Heart right ventricle (tissue), 16 donors: ENCODE results near the gene TRABD. TPM values are rescaled to one million over a fixed set of nuclear protein-coding genes. Genes with fewer than 3 reads are reported as not detected.
A peak's percentile ranks its signal among the peaks of the same experiment; 100 is the strongest.

Source experiments
- ATAC-seq, 8 donors: fragments of 200-7000 bp; cut with Tn5 transposase; one replicate each; pipeline ENCODE4 v1.9.1; 2020; ENCODE audit warnings: mild to moderate bottlenecking in 8 of 8, moderate library complexity in 8 of 8, moderate number of reproducible peaks in 1 of 8
- DNase-seq, 2 donors: peaks; one replicate each; pipeline ENCODE4 v3.0.0-alpha.2; 2020
- H3K27ac ChIP-seq, 10 donors: fragments of 200-600 bp; sonication (generic) in 2 of 10; one replicate each; pipeline versions ENCODE4 v1.5.0 to v1.8.0; 2020 to 2022; ENCODE audit warnings: mild to moderate bottlenecking in 3 of 10
- H3K27me3 ChIP-seq, 7 donors: fragments of 200-600 bp; one replicate each; pipeline ENCODE4 v1.8.0; 2021 to 2022; ENCODE audit warnings: mild to moderate bottlenecking in 2 of 7
- H3K36me3 ChIP-seq, 9 donors: fragments of 200-600 bp; sonication (generic) in 1 of 9; one replicate each; pipeline versions ENCODE4 v1.5.0 to v1.8.0; 2020 to 2022; ENCODE audit warnings: mild to moderate bottlenecking in 2 of 9
- H3K4me1 ChIP-seq, 9 donors: fragments of 200-600 bp; sonication (generic) in 1 of 9; one replicate each; pipeline versions ENCODE4 v1.5.0 to v1.8.0; 2020 to 2022; ENCODE audit warnings: mild to moderate bottlenecking in 4 of 9
- H3K4me3 ChIP-seq, 10 donors: fragments of 200-600 bp; sonication (generic) in 2 of 10; one replicate each; pipeline versions ENCODE4 v1.5.0 to v1.8.0; 2020 to 2022; ENCODE audit warnings: mild to moderate bottlenecking in 7 of 10, moderate library complexity in 2 of 10
- H3K9me3 ChIP-seq, 11 donors: fragments of 200-600 bp in 10 of 11; sonication (generic) in 2 of 11; one replicate each; pipeline versions ENCODE4 v1.5.0 to v1.8.0; 2013 to 2022; ENCODE audit warnings: mild to moderate bottlenecking in 2 of 11, control low read depth in 1 of 11, moderate library complexity in 1 of 11
- CTCF ChIP-seq, 9 donors: fragments of 200-600 bp; sonication (generic) in 2 of 9; IDR thresholded peaks; one replicate each; pipeline versions ENCODE4 v1.5.0 to v1.8.0; 2021 to 2022; ENCODE audit warnings: antibody characterized with exemption in 9 of 9, mild to moderate bottlenecking in 5 of 9, moderate library complexity in 1 of 9
- WGBS, 2 donors: extraction: QIAGEN DNeasy Blood & Tissue Kit; methylation state at CpG; one replicate each; pipeline ENCODE4 v1.1.7; 2013; ENCODE audit warnings: inconsistent platforms in 1 of 2; 5-methylcytosine and 5-hydroxymethylcytosine counted together
- intact Hi-C, 10 donors: fragments of 100-400 bp; cut with DNase I; formaldehyde crosslinking; loops; one replicate each; pipeline versions ENCODE4 v1.11.1 to v1.14.2; 2022
- polyA plus RNA-seq, 2 donors: library from polyadenylated mRNA; stranded (reverse); fragments of 200-250 nt; gene quantifications; one replicate each; pipeline ENCODE4 v1.2.3, GENCODE V29; 2013
- total RNA-seq, 10 donors: library from RNA; stranded (reverse); fragmentation: NEBNext Ultra II Directional in 3 of 10; extraction: Animal tissue kit (Norgen Biotek cat#: 25700) in 3 of 10; gene quantifications; one replicate each; pipeline versions ENCODE4 v1.2.1 to v1.2.4, GENCODE V29; 2021 to 2023
- donor health status: Arrhythmogenic right ventricular cardiomyopathy.
- donor health status: ischemic (EF 13 %, LVEDD 7.1; RV severe dilation, severe dysfunction).
- donor health status: healthy with polysubstance abuse.
- donor health status: DM: no; HTN: yes; CAD: no.
- donor health status: DM: no; HTN: no; CAD: no.
- donor health status: ischemic (EF 25% LVEDD 6.9; RV normal size, moderate dysfunction).
- donor health status: ischemic (EF 25% LVEDD 5.7; RV mildly dilated, moderate dysfunction).
- donor health status: healthy.
- donor health status: DM: yes; HTN: yes; CAD: no.
- donor health status: Ischemic cardiomyopathy.
- donor health status: ischemic (EF 35%, LVEDD 5.7; RV mildly dilated, moderate dysfunction).
- donor health status: nonischemic (EF 11% LVEDD 7.7; RV severe dilation, severe dysfunction).
- donor health status: DM: yes; HTN: yes; CAD: no.
- donor health status: PGD.
- donor health status: ischemic (EF 29% LVEDD 5.4; RV normal size, mild dysfunction).
- donor health status: nonischemic (EF 23%, LVEDD 6.1; RV moderate dilation, normal function).

The TRABD gene
- total and polyA plus RNA-seq, 12 donors = 13.6 to 40.8 (median 19.0) TPM

DNA sequence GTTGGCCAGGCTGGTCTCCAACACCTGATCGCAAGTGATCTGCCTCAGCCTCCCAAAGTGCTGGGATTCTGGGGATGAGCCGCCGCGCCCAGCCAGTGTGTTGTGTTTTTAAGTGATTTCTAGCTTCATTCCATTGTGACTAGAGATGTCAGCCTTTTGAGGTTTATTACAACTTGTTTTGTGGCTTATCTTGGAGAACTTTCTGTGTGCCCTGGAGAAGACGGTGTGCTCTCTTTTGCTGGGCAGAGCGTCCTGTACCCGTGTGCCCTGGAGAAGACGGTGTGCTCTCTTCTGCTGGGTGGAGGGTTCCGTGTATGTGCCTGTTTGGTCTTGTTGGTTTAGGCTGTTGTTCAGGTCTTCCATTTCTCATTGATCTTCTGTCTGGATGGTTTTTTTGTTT, 27.6 kb downstream of the TRABD start:
- H3K27me3 ChIP-seq = no peaks in the 10 kb centered on the region
- 97 to 98% methylated on average over 9 of the region's 9 CpGs for WGBS, 2 donors
- no peak for TF ChIP-seq CTCF (IDR thresholded peaks at IDR 0.05)
- ATAC-seq (no peak), DNase-seq (no peak)
- H3K27ac ChIP-seq = no peak overlapping the region
- peaks cover 0 to 15% (median 4%) of the 10 kb centered on the region in 9 donors for H3K4me1 ChIP-seq
- intact Hi-C loops = loop anchor here in 1 of 10 donors (5.0 kb wide), 1 partner anchor 66 kb away; no protein-coding TSS in a partner anchor
- no peaks in the 10 kb centered on the region for H3K9me3 ChIP-seq
- H3K4me3 ChIP-seq = no peak overlapping the region
- peaks cover 7 to 95% (median 50%) of the 10 kb centered on the region in 9 donors for H3K36me3 ChIP-seq

- Histone ChIP-seq H3K4me1 (peaks cover 0 to 15% (median 6%) of the 10 kb centered on the region in 9 donors), H3K27ac (peak overlapping the region in 1 of 10 donors; percentile 48), H3K27me3 (no peaks in the 10 kb centered on the region), H3K36me3 (peaks cover 9 to 99% (median 54%) of the 10 kb centered on the region in 9 donors), H3K4me3 (no peak overlapping the region), H3K9me3 (no peaks in the 10 kb centered on the region)
- no peak for TF ChIP-seq CTCF (IDR thresholded peaks at IDR 0.05)
- DNase-seq (no peak), ATAC-seq (no peak)
- 75% methylated on average over 16 to 17 of the region's 17 CpGs for WGBS, 2 donors
- intact Hi-C loops = loop anchor here in 1 of 10 donors (2.0 kb wide), 1 partner anchor 69 kb away; no protein-coding TSS in a partner anchor
Observed at GRCh38 chr22:50215297-50216054, 29.8 kb downstream of the TRABD start.

GRCh38 chr22:50216055-50216683, 30.5 kb downstream of the TRABD start:
- WGBS, 2 donors = 84 to 89% methylated on average over 15 of the region's 15 CpGs
- H3K4me3 ChIP-seq = no peak overlapping the region
- H3K27ac ChIP-seq = peak overlapping the region in 1 of 10 donors; percentile 48
- no peak for TF ChIP-seq CTCF (IDR thresholded peaks at IDR 0.05)
- intact Hi-C loops = no loop called here
- peaks cover 0 to 15% (median 6%) of the 10 kb centered on the region in 9 donors for H3K4me1 ChIP-seq
- no peak for ATAC-seq
- H3K27me3 ChIP-seq = no peaks in the 10 kb centered on the region
- DNase-seq = no peak
- H3K36me3 ChIP-seq = peaks cover 9 to 99% (median 54%) of the 10 kb centered on the region in 9 donors
- H3K9me3 ChIP-seq = no peaks in the 10 kb centered on the region

- TF ChIP-seq CTCF (IDR thresholded peaks at IDR 0.05) = no peak
- Histone ChIP-seq H3K36me3 (peaks cover 9 to 99% (median 58%) of the 10 kb centered on the region in 9 donors), H3K4me1 (peaks cover 0 to 15% (median 6%) of the 10 kb centered on the region in 9 donors), H3K27me3 (no peaks in the 10 kb centered on the region), H3K27ac (no peak overlapping the region), H3K9me3 (no peaks in the 10 kb centered on the region), H3K4me3 (no peak overlapping the region)
- ATAC-seq (no peak), DNase-seq (no peak)
- WGBS, 2 donors = 93 to 95% methylated on average over 57 of the region's 57 CpGs
- intact Hi-C loops = no loop called here
Observed at GRCh38 chr22:50216684-50217520, 31.2 kb downstream of the TRABD start.
